ENCODE measurements around the gene SNAPC5.
"Not testable (repeated sequence)": the region's sequence is repeated elsewhere in the genome, so short reads cannot be mapped to it uniquely, and the experiment has no call there.

Gene SNAPC5, protein sequence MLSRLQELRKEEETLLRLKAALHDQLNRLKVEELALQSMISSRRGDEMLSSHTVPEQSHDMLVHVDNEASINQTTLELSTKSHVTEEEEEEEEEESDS

DNA sequence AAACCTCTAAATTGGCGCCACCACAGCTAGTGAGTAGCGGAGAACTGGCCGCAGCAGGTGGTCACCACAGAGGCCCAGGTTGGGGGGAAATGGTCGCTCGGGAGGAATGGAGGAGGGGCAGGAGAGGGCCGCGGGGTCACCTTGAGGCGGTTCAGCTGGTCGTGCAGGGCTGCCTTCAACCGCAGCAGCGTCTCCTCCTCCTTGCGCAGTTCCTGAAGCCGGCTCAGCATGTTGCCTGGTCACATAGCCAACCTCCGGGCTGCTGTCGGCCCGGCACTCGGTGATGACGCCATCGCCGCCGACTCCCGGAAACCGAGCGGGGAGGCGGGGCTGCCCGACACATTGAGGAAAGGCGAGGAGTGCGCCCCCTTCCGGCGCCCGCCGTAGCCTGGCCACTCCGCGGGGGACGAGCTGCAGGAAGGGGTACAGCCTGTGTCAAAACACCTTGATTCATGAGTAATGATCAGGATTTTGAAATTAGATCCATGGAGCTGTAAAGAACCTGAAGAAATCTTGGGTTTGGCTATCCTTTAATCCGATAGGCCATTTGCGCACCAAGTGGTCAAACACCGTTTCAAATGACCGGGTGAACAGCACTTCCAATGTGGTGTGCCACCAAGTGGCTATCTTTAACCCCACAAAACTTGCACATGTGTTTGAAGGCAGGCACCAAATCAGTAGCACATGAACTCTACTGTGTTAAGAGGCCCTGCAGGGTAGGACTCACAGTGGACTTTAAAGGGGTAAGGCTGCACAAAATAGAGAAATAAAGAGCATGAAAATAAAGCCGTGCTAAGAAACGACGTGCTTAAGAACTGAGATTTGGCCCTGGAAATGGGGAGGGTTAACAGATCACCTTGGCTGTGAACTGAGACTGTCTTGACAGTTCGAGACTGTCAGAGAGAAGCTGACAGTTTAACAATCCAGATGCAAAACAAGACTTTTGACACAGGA, at the start of gene SNAPC5:
SNAPC5 (minus strand) TSS at position 261 of the 954 bp plus-strand sequence; CDS start at position 230, 31 bp downstream.
- DNase-seq (ENCODE audit: low read depth in 2 of 3, low spot score in 1 of 3) = peak; percentile 96 to 99 (median 97)

DNA sequence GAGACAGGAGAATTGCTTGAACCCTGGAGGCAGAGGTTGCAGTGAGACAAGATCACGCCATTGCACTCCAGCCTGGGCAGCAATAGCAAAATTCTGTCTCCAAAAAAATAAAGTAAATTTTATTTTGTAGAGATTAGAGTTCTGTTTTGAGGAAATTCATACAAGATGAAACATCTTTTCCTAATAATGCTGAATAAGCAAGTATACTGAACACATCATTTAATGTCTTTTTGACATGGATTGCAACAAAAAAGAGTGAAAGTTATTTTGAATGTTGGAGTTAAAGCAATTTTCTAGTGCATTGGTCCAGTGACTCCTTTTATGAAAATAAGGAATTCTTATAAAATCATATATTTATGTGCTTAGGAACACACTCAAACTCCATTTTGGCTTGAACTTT, 47.7 kb upstream of the SNAPC5 start:
- no peak for DNase-seq (ENCODE audit: low read depth in 2 of 3, low spot score in 1 of 3)

DNA sequence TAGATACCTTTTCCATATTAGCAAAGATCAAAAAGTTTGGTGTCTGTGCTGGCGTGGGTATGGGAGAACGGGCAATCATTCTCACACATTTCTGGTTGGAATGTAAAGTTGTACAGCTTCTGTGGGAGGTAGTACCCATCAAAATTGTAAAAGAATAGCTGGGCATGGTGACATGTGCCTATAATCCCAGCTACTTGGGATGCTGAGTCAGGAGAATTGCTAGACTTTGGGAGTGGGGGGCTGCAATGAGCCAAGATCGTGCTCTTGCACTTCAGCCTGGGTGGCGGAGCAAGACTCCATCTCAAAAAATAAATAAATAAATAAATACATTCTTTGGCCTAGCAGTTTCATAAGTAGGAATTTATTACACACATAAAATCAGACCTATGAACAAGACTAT, 45.3 kb upstream of the SNAPC5 start:
- no peak for DNase-seq (ENCODE audit: low read depth in 2 of 3, low spot score in 1 of 3)

DNA sequence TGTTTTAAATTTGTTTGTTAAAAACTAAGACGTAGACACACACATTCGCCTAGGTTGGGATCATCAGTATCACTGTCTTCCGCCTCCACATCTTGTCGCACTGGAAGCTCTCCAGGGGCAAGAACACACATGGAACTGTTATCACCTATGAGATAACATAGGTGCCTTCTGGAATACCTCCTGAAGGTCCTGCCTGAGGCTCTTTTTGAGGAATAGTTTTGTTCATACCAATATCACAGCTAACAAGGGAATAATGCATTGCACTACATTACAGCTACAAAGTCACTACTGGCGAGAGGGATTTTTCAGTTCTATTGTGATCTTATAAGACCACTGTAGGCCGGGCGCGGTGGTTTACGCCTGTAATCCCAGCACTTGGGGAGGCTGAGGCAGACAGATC, 37.5 kb upstream of the SNAPC5 start:
- DNase-seq (ENCODE audit: low read depth in 2 of 3, low spot score in 1 of 3) = no peak

DNA sequence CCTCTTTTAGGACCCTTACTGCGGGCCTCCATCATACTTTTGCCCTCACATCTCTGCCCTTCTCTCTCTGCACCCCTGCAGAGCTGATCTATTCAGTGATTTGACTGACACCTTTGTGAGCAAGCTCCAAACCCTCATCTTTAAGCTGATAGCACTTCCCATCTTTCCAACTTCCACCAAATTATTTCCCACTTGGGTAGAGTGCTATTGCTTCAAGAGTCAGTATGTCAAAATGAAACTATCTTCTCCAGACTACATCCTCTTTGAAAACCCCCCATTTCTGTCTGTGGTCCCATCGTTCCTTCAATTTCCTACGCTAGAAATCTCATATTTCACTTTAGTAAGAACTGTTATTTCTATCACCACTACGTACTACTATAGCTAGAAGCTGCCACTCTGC, 27.3 kb upstream of the SNAPC5 start:
- DNase-seq (ENCODE audit: low read depth in 2 of 3, low spot score in 1 of 3) = no peak

DNA sequence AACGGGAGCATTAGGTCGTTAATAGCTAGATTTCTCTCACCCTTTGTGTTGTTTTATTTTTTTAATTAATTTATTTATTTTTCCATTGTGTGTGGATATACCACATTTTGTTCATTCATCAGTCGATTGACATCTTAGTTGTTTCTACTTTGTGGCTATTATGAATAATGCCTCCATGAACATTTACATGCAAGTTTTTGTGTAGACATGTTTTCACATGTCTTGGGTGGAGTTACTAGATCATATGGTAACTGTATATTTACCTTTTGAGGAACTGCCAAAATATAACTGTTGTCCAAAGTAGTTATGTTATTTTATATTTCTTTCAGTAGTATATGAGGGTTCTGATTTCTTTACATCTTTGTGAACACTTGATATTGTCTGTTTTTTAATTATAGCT, 26.4 kb upstream of the SNAPC5 start:
- no peak for DNase-seq (ENCODE audit: low read depth in 2 of 3, low spot score in 1 of 3)

GRCh38 chr15:66515901-66516322, 18.4 kb upstream of the SNAPC5 start:
- no peak for DNase-seq (ENCODE audit: low read depth in 2 of 3, low spot score in 1 of 3)

- no peak for DNase-seq (ENCODE audit: low read depth in 2 of 3, low spot score in 1 of 3)
Observed at GRCh38 chr15:66514586-66514985, 17.0 kb upstream of the SNAPC5 start.

DNA sequence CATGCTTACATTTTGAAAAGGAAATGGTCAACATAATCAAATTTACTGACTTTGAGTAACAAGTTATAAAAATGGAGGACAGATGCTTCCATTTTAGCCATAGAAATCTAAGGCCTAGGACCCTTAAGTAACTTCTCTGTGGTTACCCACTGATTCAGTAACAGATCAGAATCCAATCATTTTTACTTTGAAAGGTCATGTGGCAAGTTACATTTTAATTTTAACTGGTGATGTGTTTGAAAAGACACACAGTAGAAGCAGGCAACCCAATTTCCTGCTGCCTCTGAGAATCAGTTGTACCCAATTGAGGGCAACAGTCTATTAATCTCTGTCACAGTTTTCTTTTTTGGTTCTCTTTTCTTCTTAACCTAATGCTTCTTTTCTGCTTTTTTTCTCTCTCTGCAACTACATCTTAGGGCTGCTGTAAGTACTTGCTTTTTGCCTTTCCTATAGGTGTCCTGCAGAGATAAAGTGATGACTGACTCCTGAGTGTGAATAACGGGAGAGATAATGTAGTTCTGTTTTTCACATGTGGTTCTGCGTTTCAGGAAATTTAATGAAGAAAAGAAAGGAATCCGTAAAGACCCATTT, 10.8 kb upstream of the SNAPC5 start:
- DNase-seq (ENCODE audit: low read depth in 2 of 3, low spot score in 1 of 3) = no peak

DNA sequence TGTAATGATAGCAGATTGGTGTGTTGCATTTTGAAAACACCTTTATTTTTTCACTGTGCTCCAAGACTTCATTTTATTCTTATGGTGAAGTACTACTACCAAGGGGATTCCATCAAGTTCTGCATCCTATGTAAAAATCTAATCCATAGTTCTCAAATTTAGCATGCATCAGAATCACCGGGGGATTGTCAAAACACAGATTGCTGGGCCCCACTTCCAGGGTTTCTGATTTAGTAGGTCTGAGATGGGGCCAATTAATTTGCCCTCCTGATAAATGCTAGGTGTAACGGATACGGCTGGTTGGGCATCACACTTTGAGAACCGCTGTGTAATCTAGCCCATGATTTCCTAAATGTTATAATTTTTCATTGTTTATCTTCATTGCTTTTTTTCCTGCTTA, 8.3 kb upstream of the SNAPC5 start:
- no peak for DNase-seq (ENCODE audit: low read depth in 2 of 3, low spot score in 1 of 3)

DNA sequence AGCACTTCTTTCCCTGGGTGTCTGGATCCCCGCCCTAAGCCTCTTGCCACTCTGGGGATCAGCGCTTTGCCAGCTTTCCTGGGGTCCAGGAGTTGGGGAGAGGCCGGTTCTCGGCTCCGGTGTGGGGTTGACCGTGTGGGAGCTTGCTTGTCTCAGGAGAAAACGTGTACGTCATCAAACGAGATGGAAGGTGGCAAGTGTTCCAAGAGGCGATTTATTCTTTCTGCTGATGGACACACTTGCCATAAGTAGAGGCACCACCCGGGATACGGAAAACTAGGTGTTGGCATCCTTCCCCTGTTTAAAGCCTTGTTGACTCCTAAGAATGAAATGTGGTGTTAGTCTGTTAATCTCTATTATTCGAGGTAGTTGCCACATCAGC, 7.9 kb upstream of the SNAPC5 start:
- DNase-seq (ENCODE audit: low read depth in 2 of 3, low spot score in 1 of 3) = no peak

DNA sequence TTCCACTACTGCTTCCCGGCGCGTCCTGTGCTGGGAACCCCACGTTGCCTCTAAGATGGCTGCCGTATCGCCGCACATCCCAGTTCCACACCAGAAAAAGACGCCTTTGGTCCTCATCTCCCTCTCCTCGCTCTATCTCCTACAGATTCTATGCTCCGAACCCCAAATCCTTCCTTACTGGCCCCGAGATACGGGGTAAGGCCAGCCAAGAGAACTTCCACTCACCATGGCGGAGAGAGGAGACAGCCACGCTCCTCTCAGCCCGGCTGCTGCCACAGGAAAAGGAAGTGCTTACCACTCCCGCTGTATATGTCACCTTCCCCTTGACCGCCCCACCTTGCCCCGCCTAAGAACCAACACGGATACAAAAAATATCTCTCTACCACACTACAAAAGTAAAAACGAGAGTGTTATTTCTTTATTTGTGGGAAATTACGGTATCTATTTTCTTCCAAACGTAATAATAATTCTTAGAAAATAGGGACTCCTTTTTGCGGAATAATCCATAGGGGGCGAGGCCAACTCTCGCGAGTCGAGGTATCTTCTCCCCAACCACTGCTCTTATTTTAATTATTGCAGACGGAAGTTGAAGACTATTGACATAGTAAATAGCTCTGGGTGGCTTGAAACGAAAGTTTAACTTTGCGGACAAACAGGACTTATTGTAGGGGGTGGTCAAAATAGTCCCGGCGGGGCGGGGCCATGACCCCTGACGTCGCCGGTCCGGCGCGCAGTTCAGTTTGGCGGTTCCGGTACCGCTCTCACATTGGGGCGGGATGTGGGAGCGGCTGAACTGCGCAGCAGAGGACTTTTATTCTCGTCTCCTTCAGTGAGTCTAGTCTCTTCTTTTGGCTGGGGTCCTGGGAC, 7.2 kb upstream of the SNAPC5 start, which contains the start of the genes RPL4 and ZWILCH:
RPL4 (minus strand) TSS at position 293 of the 867 bp plus-strand sequence; CDS start at position 228, 65 bp downstream.
ZWILCH (plus strand) TSS at position 764 of the 867 bp plus-strand sequence; CDS start at position 777, 13 bp downstream.
- peak; percentile 64 to 72 (median 68) for DNase-seq (ENCODE audit: low read depth in 2 of 3, low spot score in 1 of 3)

DNA sequence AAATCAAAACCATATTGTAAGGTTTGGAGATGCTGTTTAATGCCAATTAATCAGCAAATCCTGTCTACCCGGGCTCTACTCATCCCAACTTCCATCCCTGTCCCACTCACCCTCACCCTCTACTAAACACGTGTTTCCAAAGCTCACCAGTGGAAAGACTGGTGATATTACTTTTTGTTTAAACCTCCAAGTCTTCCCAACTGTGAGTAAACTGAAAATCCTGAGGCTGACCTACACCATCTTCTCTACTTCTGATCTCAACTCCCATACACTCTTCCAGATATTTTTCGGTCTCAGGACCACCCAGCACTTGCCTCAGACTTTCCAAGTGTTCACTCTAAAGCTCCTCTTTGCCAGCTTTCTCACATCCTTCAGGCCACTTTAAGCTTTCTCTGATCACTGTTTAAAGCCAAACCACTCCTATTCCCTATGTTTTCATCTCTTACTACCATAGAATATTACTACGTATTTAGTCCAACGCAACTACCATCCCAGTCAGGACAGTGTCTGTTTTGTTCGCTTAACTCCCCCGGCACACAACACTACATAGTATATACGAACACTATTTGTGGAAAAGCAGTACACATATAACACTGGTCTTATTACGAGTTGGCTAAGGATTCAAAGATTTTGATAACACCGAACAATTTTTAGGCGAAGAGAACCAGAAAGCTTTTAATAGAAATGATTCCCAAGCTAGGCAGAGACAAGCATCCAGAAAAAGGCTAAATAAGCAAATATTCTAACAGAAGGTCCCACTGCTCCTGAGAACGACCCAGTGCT, 6.4 kb upstream of the SNAPC5 start:
- DNase-seq (ENCODE audit: low read depth in 2 of 3, low spot score in 1 of 3) = no peak

DNA sequence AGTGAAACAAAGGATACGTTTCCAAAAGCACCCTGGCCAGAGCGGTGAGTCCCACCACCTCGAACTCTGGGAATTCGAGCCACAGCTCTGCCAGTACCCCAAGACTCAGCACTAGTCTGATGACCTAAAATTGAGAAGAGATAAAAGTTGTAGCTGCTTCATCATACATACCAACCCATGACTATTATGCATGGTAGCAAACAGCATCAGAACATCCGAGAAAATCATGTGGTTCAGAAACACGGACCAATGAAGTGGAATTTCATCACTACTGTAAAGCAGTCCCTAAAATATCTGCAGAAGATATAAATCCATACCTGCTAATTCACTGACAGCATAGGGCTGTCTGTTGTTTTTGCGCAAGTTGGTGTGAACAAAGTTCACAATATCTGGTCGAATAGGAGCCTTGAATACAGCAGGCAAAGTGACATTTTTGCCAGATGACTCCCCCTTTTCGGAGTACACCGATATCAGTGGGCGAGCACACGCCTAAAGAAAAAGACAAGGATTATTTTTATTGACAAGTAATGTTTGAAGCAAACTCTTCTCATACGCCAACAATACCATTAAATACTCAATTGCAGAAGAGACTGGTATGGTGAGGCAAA, 5.6 kb upstream of the SNAPC5 start:
- DNase-seq (ENCODE audit: low read depth in 2 of 3, low spot score in 1 of 3) = not testable (repeated sequence)

DNA sequence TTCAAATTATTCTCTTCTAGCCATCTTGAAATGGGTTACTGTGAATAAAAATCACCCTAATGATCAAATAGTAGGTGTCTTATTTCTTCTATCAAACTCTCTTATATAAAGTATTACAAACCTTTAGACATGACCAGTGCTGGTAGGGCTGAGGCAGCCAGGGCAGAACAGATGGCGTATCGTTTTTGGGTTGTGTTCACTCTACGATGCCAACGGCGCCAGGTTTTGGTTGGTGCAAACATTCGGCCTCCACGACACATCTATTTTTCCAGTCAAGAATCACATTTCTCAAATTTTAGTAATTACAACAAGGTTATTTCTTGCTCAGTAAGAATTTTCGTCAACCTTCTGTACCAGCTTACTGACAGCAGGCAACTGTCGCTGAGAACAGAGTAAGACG, 4.9 kb upstream of the SNAPC5 start:
- no peak for DNase-seq (ENCODE audit: low read depth in 2 of 3, low spot score in 1 of 3)

DNA sequence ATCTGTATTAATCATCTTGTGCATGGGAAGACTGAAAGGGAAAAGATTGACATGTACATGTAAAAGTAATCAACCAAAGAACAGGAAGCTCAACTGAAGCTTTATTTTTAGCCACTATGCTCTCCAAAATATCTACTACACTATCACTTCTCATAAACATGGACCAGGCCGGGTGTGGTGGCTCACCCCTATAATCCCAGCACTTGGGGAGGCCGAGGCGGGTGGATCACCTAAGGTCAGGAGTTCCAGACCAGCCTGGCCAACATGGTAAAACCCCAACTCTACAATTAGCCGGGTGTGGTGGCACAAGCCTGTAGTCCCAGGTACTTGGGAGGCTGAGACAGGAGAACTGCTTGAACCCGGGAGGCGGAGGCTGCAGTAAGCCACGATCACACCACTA, 2.8 kb upstream of the SNAPC5 start:
- not testable (repeated sequence) for DNase-seq (ENCODE audit: low read depth in 2 of 3, low spot score in 1 of 3)

GRCh38 chr15:66498501-66499386, 1.2 kb upstream of the SNAPC5 start:
- no peak for DNase-seq (ENCODE audit: low read depth in 2 of 3, low spot score in 1 of 3)

- peak in 2 of 3 donors; percentile 4 to 23 for DNase-seq (ENCODE audit: low read depth in 2 of 3, low spot score in 1 of 3)
Observed at GRCh38 chr15:66496951-66497501, 536 bp downstream of the SNAPC5 start.
